Nephron (organoid): ENCODE data around the gene KCNQ1.

ENCODE experiments used
- H3K27ac Mint-ChIP-seq, 3 experiments: 2 replicates each; pipeline ENCODE4 v1.8.0; 2020; ENCODE audit warnings: mixed read lengths in 3 of 3, mild to moderate bottlenecking in 2 of 3, moderate library complexity in 1 of 3
- H3K27me3 Mint-ChIP-seq: 2 replicates; pipeline ENCODE4 v1.8.0; 2021; ENCODE audit warnings: low read depth, mild to moderate bottlenecking, moderate library complexity, mixed read lengths
- H3K36me3 Mint-ChIP-seq: 2 replicates; pipeline ENCODE4 v1.8.0; 2020; ENCODE audit warnings: low read depth, mixed read lengths
- H3K4me1 Mint-ChIP-seq: 2 replicates; pipeline ENCODE4 v1.8.0; 2020; ENCODE audit warnings: mixed read lengths
- H3K4me3 Mint-ChIP-seq, 3 experiments: 2 replicates each; pipeline ENCODE4 v1.8.0; 2020; ENCODE audit warnings: mild to moderate bottlenecking in 3 of 3, mixed read lengths in 3 of 3, moderate library complexity in 2 of 3
- H3K9me3 Mint-ChIP-seq: 2 replicates; pipeline ENCODE4 v1.8.0; 2020; ENCODE audit warnings: mixed read lengths
- TF ChIP-seq, protein P1 (sequence below), 3 experiments: fragments of 200-600 bp; sonication (generic); IDR thresholded peaks; one replicate each; pipeline ENCODE4 v1.5.0; 2021; ENCODE audit warnings: antibody characterized with exemption in 3 of 3; ENCODE audit not compliant: unreplicated experiment in 3 of 3

The KCNQ1 gene

DNA sequence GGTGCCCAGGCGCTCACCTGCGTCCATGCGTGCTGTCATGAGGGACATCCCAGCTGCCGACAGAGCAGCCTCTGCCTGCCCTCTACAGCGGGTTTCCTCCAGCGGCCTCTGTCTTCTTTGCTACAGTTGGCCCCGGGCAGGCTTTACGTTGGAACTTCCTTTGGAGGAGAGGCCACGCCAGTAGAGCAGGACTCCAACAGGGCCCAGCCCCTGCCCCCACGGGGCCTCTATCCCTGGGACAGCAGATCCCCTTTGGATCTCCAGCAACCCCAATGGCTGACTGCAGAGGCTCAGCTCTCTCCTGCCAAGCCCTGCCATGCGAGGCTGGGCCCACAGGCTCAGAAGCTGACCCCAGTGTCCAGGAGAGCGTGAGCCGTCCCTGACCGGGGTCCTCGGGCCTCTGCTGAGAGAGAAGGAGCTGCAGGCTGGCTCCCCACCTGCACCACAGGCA lies 12.6 kb upstream of the KCNQ1 start:
- Mint-ChIP-seq H3K4me1 (no peaks in the 10 kb centered on the region), H3K9me3 (no peaks in the 10 kb centered on the region), H3K36me3 (no peaks in the 10 kb centered on the region), H3K27me3 (peaks cover 3% of the 10 kb centered on the region), H3K4me3 (no peak overlapping the region), H3K27ac (no peak overlapping the region)
- TF ChIP-seq, protein P1, sequence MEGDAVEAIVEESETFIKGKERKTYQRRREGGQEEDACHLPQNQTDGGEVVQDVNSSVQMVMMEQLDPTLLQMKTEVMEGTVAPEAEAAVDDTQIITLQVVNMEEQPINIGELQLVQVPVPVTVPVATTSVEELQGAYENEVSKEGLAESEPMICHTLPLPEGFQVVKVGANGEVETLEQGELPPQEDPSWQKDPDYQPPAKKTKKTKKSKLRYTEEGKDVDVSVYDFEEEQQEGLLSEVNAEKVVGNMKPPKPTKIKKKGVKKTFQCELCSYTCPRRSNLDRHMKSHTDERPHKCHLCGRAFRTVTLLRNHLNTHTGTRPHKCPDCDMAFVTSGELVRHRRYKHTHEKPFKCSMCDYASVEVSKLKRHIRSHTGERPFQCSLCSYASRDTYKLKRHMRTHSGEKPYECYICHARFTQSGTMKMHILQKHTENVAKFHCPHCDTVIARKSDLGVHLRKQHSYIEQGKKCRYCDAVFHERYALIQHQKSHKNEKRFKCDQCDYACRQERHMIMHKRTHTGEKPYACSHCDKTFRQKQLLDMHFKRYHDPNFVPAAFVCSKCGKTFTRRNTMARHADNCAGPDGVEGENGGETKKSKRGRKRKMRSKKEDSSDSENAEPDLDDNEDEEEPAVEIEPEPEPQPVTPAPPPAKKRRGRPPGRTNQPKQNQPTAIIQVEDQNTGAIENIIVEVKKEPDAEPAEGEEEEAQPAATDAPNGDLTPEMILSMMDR (IDR thresholded peaks at IDR 0.05; ENCODE audit: unreplicated experiment in 3 of 3), result no peak

DNA sequence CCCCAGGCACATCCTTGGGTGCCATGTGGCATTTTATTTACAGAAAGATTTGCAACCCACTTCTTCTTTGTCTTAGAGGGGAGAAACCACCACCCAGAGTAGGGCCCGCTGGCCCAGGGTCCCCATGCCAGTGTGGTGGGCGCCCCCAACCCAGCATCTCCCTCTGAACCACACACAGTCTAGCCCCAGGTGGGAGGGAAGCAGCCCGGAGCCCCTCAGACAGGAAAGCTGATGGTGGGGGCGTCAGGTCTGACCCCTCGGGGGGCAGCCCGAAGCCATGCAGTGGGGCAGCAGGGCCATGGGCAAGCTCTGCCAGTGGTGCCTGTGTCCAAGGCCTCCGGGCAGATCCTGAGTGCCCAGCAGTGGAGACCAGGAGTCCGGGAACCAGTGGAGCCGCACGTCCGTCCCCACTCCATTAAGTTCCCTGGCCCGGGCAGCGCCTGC lies 12.2 kb upstream of the KCNQ1 start:
- TF ChIP-seq, protein P1 (IDR thresholded peaks at IDR 0.05; ENCODE audit: unreplicated experiment in 3 of 3), result no peak
- Mint-ChIP-seq H3K36me3 (no peaks in the 10 kb centered on the region), H3K9me3 (no peaks in the 10 kb centered on the region), H3K27me3 (peaks cover 7% of the 10 kb centered on the region), H3K27ac (no peak overlapping the region), H3K4me1 (no peaks in the 10 kb centered on the region), H3K4me3 (no peak overlapping the region)

DNA sequence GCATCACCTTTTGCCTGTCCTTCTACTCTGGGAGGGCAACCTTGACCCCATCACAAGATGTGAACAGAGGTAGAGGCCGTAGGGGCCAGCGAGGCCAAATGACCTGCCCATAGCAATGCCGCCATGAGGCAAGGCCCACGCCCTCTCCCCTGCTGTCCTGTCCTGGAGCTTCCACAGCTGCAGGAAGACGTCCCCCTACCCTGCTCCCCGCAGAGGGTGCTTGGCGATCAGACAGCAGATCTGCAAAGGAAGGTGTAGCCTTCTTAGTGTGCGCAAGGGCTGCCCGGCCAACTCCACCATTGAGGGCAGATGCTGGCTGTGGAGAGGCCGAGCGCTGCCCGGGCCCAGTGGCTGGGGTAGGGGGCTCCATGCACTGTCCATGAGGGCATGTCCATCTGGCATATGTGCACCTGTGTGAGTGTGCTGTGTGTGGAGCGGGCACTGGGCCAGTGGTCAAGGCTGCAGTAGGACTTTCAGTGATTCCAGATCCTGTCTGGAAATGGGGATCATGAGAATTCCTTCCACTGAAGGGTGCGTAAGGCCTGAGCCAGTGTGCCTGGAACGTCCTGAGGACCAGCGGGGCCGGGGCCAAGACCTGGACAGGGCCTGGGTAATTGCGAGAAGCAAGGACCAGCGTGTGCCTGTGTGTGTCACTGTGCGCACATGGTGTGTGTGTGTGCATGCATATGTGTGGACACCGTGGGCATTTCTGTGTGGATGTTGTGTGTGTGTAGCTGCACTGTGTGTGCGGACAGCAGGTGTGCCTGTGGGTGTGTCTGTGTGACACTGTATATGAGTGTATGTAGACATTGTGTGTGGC lies 11.5 kb upstream of the KCNQ1 start:
- Mint-ChIP-seq H3K27ac (no peak overlapping the region), H3K27me3 (peaks cover 13% of the 10 kb centered on the region)

DNA sequence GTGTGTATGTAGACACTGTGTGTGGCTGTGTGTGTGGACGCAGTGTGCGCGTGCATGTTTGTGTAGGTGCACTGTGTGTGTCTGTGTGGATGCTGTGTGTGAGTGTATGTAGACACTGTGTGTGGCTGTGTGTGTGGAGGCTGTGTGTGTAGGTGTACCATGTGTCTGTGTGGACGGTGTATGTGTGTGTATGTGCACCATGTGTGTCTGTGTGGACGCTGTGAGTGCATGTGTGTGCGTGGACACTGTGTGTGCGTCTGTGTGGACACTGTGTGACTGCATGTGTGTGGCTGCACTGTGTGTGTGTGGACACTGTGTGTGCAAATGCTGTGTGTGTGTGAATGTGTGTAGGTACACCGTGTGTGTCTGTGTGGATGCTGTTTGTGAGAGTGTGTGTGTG lies 10.8 kb upstream of the KCNQ1 start:
- H3K27me3 Mint-ChIP-seq, result peaks cover 20% of the 10 kb centered on the region
- H3K27ac Mint-ChIP-seq, result no peak overlapping the region
- TF ChIP-seq, protein P1 (IDR thresholded peaks at IDR 0.05; ENCODE audit: unreplicated experiment in 3 of 3), result no peak
- H3K36me3 Mint-ChIP-seq, result no peaks in the 10 kb centered on the region
- H3K4me1 Mint-ChIP-seq, result no peaks in the 10 kb centered on the region
- no peaks in the 10 kb centered on the region for H3K9me3 Mint-ChIP-seq
- H3K4me3 Mint-ChIP-seq, result no peak overlapping the region

More for the DNA sequence above, 11.5 kb upstream of the KCNQ1 start:
- TF ChIP-seq, protein P1 (IDR thresholded peaks at IDR 0.05; ENCODE audit: unreplicated experiment in 3 of 3), result no peak
- Mint-ChIP-seq H3K9me3 (no peaks in the 10 kb centered on the region), H3K4me3 (no peak overlapping the region), H3K4me1 (no peaks in the 10 kb centered on the region), H3K36me3 (no peaks in the 10 kb centered on the region)

DNA sequence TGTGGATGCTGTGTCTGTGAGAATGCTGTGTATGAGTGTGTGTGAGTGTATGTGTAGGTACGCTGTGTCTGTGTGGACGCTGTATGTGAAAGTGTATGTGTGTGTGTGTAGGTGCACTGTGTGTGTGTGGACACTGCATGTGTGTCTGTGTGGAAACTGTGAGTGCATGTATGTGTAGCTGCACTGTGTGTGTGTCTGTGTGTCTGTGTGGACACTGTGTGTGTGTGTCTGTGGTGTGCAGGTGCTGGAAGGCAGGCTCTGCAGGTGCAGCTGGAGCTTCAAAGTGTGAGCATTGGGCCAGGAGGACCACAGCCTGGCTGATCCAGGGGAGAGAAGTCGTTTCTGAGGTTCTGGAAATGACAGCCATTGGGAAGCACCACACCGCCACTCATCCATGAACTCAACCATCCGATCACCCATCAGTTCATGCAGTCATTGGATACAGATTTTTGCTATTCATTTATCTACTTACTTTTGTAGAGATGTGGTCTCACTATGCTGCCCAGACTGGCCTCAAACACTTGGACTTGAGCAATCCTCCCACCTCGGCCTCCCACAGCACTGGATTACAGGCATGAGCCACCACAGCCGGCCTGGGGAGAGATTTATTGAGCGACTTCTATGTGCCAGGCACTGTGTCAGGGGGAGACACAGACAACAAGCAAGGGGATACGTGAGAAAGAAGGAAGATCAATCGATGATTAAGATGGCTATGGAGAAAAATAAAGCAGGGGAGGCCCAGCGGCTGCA lies 10.1 kb upstream of the KCNQ1 start:
- no peaks in the 10 kb centered on the region for H3K9me3 Mint-ChIP-seq
- H3K36me3 Mint-ChIP-seq, result no peaks in the 10 kb centered on the region
- H3K27ac Mint-ChIP-seq, result no peak overlapping the region
- H3K4me1 Mint-ChIP-seq, result no peaks in the 10 kb centered on the region
- no peak overlapping the region for H3K4me3 Mint-ChIP-seq
- peaks cover 24% of the 10 kb centered on the region for H3K27me3 Mint-ChIP-seq
- TF ChIP-seq, protein P1 (IDR thresholded peaks at IDR 0.05; ENCODE audit: unreplicated experiment in 3 of 3), result no peak
